ENCODE results near the gene MATK. TPM values are rescaled to one million over a fixed set of nuclear protein-coding genes. Genes with fewer than 3 reads are reported as not detected.

The MATK gene
- total RNA-seq, 2 donors from 2014 or later = 0.78 TPM; not detected in 1

GRCh38 chr19:3736106-3736724 lies 50.0 kb downstream of the MATK start:
- 91 to 93% methylated on average over 12 to 21 of the region's 21 CpGs for WGBS, 2 donors
- TF ChIP-seq POLR2A (IDR thresholded peaks at IDR 0.05) = no peak
- TF ChIP-seq, protein P1, sequence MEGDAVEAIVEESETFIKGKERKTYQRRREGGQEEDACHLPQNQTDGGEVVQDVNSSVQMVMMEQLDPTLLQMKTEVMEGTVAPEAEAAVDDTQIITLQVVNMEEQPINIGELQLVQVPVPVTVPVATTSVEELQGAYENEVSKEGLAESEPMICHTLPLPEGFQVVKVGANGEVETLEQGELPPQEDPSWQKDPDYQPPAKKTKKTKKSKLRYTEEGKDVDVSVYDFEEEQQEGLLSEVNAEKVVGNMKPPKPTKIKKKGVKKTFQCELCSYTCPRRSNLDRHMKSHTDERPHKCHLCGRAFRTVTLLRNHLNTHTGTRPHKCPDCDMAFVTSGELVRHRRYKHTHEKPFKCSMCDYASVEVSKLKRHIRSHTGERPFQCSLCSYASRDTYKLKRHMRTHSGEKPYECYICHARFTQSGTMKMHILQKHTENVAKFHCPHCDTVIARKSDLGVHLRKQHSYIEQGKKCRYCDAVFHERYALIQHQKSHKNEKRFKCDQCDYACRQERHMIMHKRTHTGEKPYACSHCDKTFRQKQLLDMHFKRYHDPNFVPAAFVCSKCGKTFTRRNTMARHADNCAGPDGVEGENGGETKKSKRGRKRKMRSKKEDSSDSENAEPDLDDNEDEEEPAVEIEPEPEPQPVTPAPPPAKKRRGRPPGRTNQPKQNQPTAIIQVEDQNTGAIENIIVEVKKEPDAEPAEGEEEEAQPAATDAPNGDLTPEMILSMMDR (IDR thresholded peaks at IDR 0.05) = no peak
- intact Hi-C loops (cut with DNase I) = no loop called here
- H3K27ac ChIP-seq = no peak overlapping the region
- H3K36me3 ChIP-seq (replicated peaks in 1 of 2; ENCODE audit: insufficient read depth in 1 of 2, low read depth in 2 of 2) = peaks cover 0 to 3% of the 10 kb centered on the region in 2 donors
- no peak overlapping the region for H3K4me3 ChIP-seq
- H3K9me3 ChIP-seq = no peaks in the 10 kb centered on the region
- no peaks in the 10 kb centered on the region for H3K4me1 ChIP-seq
- no peak for ATAC-seq
- DNase-seq = no peak
- no peaks in the 10 kb centered on the region for H3K27me3 ChIP-seq

DNA sequence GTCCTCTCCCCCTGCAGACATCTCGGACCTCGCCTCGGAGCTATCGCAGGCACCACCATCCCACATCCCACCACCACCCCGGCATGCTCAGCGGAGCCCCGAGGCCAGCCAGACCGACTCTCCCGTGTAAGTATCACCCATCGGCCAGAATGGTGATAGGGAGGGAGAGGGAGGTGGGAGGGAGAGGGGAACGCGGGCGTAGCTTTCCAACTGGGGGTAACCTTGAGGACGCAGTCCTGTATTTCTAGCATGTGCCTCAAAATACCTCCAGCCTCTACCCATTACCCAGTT lies 51.9 kb downstream of the MATK start:
- intact Hi-C loops (cut with DNase I) = no loop called here
- WGBS, 2 donors = 92 to 97% methylated on average over 12 to 14 of the region's 14 CpGs
- no peak for TF ChIP-seq POLR2A (IDR thresholded peaks at IDR 0.05)
- TF ChIP-seq, protein P1 (IDR thresholded peaks at IDR 0.05) = no peak
- H3K36me3 ChIP-seq (replicated peaks in 1 of 2; ENCODE audit: insufficient read depth in 1 of 2, low read depth in 2 of 2) = peaks cover 0 to 3% of the 10 kb centered on the region in 2 donors
- H3K27me3 ChIP-seq = no peaks in the 10 kb centered on the region
- DNase-seq (no peak), ATAC-seq (no peak)
- H3K4me1 ChIP-seq = no peaks in the 10 kb centered on the region
- no peak overlapping the region for H3K27ac ChIP-seq
- no peaks in the 10 kb centered on the region for H3K9me3 ChIP-seq
- no peak overlapping the region for H3K4me3 ChIP-seq

DNA sequence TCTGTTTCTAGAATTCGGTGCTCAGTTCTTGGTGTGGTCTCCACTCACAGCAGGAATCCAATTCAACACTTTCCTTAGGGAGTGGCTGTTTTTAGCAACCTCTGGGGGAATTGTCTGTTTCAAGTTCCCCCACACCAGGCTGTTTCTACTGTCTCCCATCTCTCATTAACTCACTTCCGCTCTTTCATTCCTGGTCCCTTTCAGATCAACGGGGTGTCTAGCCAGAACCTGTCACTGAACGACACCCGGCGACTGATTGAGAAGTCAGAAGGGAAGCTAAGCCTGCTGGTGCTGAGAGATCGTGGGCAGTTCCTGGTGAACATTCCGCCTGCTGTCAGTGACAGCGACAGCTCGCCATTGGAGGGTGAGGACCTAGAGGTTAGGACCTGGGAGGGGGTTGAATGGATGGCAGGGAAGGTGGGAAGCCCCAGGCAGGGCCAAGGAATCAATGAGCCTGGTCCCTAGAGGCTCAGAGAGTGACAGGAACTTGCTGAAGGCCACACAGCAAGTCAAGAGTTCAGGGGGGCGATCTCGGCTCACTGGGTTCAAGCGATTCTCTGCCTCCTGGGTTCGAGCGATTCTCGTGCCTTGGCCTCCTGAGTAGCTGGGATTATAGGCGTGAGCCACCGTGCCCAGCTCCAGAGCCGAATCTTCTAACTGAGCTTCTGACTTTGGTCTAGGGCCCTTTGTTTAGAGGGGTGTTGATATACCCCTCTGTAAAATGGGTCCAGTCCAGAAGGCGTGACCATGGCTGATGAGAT lies 52.5 kb downstream of the MATK start:
- Histone ChIP-seq H3K27ac (no peak overlapping the region), H3K4me3 (no peak overlapping the region), H3K9me3 (no peaks in the 10 kb centered on the region), H3K4me1 (no peaks in the 10 kb centered on the region), H3K27me3 (no peaks in the 10 kb centered on the region), H3K36me3 (replicated peaks in 1 of 2; ENCODE audit: insufficient read depth in 1 of 2, low read depth in 2 of 2) (peaks cover 0 to 3% of the 10 kb centered on the region in 2 donors)
- TF ChIP-seq, protein P1 (IDR thresholded peaks at IDR 0.05) = no peak
- TF ChIP-seq POLR2A (IDR thresholded peaks at IDR 0.05) = no peak
- no peak for ATAC-seq
- no peak for DNase-seq
- WGBS, 2 donors = 85 to 89% methylated on average over 18 to 20 of the region's 20 CpGs
- intact Hi-C loops (cut with DNase I) = no loop called here

- no peaks in the 10 kb centered on the region for H3K9me3 ChIP-seq
- ATAC-seq = no peak
- H3K4me3 ChIP-seq = no peak overlapping the region
- H3K27me3 ChIP-seq = no peaks in the 10 kb centered on the region
- no peak overlapping the region for H3K27ac ChIP-seq
- no peak for DNase-seq
- TF ChIP-seq, protein P1 (IDR thresholded peaks at IDR 0.05) = no peak
- no peak for TF ChIP-seq POLR2A (IDR thresholded peaks at IDR 0.05)
- no peaks in the 10 kb centered on the region for H3K4me1 ChIP-seq
- peaks cover 0 to 3% of the 10 kb centered on the region in 2 donors for H3K36me3 ChIP-seq (replicated peaks in 1 of 2; ENCODE audit: insufficient read depth in 1 of 2, low read depth in 2 of 2)
- WGBS, 2 donors = 82% methylated on average over 1 of the region's 1 CpG; no CpG with 5 or more reads in 1 of the 2 donors
- intact Hi-C loops (cut with DNase I) = no loop called here
Observed at GRCh38 chr19:3732108-3732507, 54.1 kb downstream of the MATK start.

All from body of pancreas (tissue), 4 donors.